Sciatic nerve (tissue), 2 donors: ENCODE measurements around the gene KDM1B. TPM values are rescaled to one million over a fixed set of nuclear protein-coding genes. Genes with fewer than 3 reads are reported as not detected.
"Not testable (repeated sequence)": the region's sequence is repeated elsewhere in the genome, so short reads cannot be mapped to it uniquely, and the experiment has no call there.

Experiments
- ATAC-seq: fragments of 200-7000 bp; cut with Tn5 transposase; one replicate; pipeline ENCODE4 v1.9.1; 2020; ENCODE audit warnings: mild to moderate bottlenecking, moderate library complexity
- DNase-seq: peaks from one replicate; pipeline ENCODE4 v3.0.0-alpha.2; 2020; ENCODE audit warnings: low spot score
- intact Hi-C: fragments of 100-400 bp; cut with DNase I; formaldehyde crosslinking; loops from one replicate; pipeline ENCODE4 v1.14.2; 2022
- total RNA-seq: library from RNA; stranded (reverse); fragmentation: NEBNext Ultra II Directional; extraction: Animal tissue kit (Norgen Biotek cat#: 25700); gene quantifications from one replicate; pipeline ENCODE4 v1.2.1, GENCODE V29; 2021
- donor health status: DM: no; HTN: no; CAD: no.
- donor health status: DM: no; HTN: no; CAD: no.

KDM1B gene
- total RNA-seq, 1 donor from 2014 or later: 15.8 TPM

- DNase-seq (no peak), ATAC-seq (no peak)
- intact Hi-C loops: no loop called here
These were observed 28.5 kb downstream of the KDM1B start for GRCh38 chr6:18183766-18184165.

- DNase-seq (no peak), ATAC-seq (no peak)
- intact Hi-C loops: no loop called here
These were observed 30.4 kb downstream of the KDM1B start for GRCh38 chr6:18185624-18186023.

DNA sequence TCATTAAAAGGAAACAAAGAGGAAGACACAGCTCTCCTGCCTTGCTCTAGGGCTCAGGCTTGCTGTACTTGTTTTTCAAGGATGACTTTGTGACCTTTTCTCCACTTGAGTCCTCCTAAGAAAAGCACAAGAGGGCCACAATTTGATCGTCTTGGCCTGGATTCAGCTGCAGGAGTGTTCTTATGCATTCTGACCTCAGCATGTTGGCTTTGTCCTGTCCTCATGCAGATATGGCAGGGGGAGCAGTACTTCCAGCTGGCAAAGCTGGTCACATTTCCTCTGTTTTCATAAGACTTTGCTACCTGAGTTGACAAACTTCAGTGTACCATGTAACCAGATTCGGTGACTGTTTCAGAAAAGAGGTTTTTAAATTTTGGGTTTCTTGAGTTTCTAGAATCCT is 30.8 kb downstream of the KDM1B start:
- ATAC-seq (no peak), DNase-seq (no peak)
- intact Hi-C loops: no loop called here

GRCh38 chr6:18186540-18187250 is 31.5 kb downstream of the KDM1B start:
- ATAC-seq: no peak
- intact Hi-C loops: no loop called here
- no peak for DNase-seq

- DNase-seq (no peak), ATAC-seq (no peak)
- intact Hi-C loops: no loop called here
These were observed 32.5 kb downstream of the KDM1B start for GRCh38 chr6:18187701-18188100.

- DNase-seq: no peak
- no peak for ATAC-seq
These were observed 34.0 kb downstream of the KDM1B start for GRCh38 chr6:18189196-18189595.

GRCh38 chr6:18192026-18192425 is 36.8 kb downstream of the KDM1B start:
- intact Hi-C loops: no loop called here
- no peak for DNase-seq
- ATAC-seq: no peak

More at GRCh38 chr6:18189196-18189595, 34.0 kb downstream of the KDM1B start:
- intact Hi-C loops: no loop called here

DNA sequence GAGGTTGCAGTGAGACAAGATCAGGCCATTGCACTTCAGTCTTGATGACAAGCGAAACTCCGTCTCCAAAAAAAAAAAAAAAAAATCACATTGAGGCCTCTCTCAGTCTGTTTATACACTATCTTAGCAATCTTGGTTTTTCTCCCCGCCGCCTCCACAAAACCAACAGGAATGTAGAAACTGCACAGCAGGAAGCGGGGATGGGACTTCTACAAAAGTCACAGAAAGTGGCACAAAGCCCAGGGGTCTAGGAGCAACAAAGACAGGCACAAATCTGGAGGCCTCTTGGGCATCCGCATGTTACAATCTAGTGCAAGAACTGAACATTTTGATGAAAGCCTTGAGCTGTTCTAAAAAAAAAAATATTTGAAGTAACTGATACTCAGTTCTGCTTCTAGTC is 48.6 kb downstream of the KDM1B start:
- intact Hi-C loops: no loop called here
- DNase-seq (no peak), ATAC-seq (no peak)

DNA sequence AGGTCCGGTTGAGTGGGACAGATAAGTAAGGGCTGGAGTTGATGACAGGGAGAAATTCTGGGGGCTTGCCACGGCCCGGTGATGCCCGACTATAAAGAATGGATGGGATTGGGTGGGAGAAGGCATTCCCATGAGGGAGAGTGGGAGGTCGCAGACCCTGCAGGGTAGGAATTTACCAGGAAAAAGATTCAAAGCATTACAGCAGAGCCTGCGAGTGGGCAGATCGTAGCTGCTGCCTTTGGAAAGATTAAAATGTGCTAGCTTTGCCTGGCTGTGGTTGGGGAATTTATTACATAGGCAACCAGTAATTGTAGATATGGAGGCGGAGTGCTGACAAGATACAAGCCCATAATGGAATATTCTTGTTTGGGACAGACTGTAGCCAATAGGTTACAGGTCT is 49.5 kb downstream of the KDM1B start:
- ATAC-seq: no peak
- DNase-seq: no peak
- intact Hi-C loops: no loop called here

GRCh38 chr6:18206591-18206990 is 51.4 kb downstream of the KDM1B start:
- ATAC-seq (no peak), DNase-seq (no peak)
- intact Hi-C loops: no loop called here

- no peak for ATAC-seq
- intact Hi-C loops: no loop called here
- no peak for DNase-seq
These were observed 52.2 kb downstream of the KDM1B start for GRCh38 chr6:18207438-18207837.

- no peak for ATAC-seq
- no peak for DNase-seq
These were observed 52.7 kb downstream of the KDM1B start for GRCh38 chr6:18207949-18208348.

GRCh38 chr6:18208778-18209177 is 53.6 kb downstream of the KDM1B start:
- intact Hi-C loops, ATAC-seq, DNase-seq: not testable (repeated sequence)

More at GRCh38 chr6:18207949-18208348, 52.7 kb downstream of the KDM1B start:
- intact Hi-C loops: no loop called here

- DNase-seq (no peak), ATAC-seq (no peak)
- intact Hi-C loops: no loop called here
These were observed 54.4 kb downstream of the KDM1B start for GRCh38 chr6:18209539-18210197.

GRCh38 chr6:18210707-18211106 is 55.5 kb downstream of the KDM1B start:
- ATAC-seq: no peak
- no peak for DNase-seq
- intact Hi-C loops: no loop called here

- intact Hi-C loops: no loop called here
- ATAC-seq: no peak
These were observed 56.1 kb downstream of the KDM1B start for GRCh38 chr6:18211338-18211737.

GRCh38 chr6:18212231-18212630 is 57.0 kb downstream of the KDM1B start:
- DNase-seq: no peak
- ATAC-seq: no peak
- intact Hi-C loops: no loop called here

More at GRCh38 chr6:18211338-18211737, 56.1 kb downstream of the KDM1B start:
- DNase-seq: no peak

- ATAC-seq (no peak), DNase-seq (no peak)
- intact Hi-C loops: no loop called here
These were observed 58.2 kb downstream of the KDM1B start for GRCh38 chr6:18213439-18213838.

- intact Hi-C loops: no loop called here
- ATAC-seq (no peak), DNase-seq (no peak)
These were observed 58.8 kb downstream of the KDM1B start for GRCh38 chr6:18214003-18214402.

GRCh38 chr6:18215436-18215835 is 60.2 kb downstream of the KDM1B start:
- intact Hi-C loops: no loop called here
- DNase-seq: no peak
- ATAC-seq: no peak

- ATAC-seq (no peak), DNase-seq (no peak)
- intact Hi-C loops: no loop called here
These were observed 61.2 kb downstream of the KDM1B start for GRCh38 chr6:18216411-18216810.
